Choroid plexus epithelial cell (primary cell): ENCODE measurements around the gene PAQR6.

ENCODE experiments used
- DNase-seq: peaks from one replicate; pipeline ENCODE4 v3.0.0-alpha.2; 2010; ENCODE audit warnings: low read depth
- H3K4me3 ChIP-seq: 2 replicates; pipeline ENCODE4 v1.5.1; 2011; ENCODE audit warnings: low read depth, mild to moderate bottlenecking, control low read depth, low read length, moderate library complexity
- CTCF ChIP-seq: conservative IDR thresholded peaks from 2 replicates; pipeline ENCODE4 v1.5.1; 2011; ENCODE audit warnings: low read depth, mild to moderate bottlenecking, control low read depth, inconsistent platforms, low read length, moderate library complexity

The PAQR6 gene

GRCh38 chr1:156213644-156213966 lies 34.3 kb downstream of the PAQR6 start:
- DNase-seq = no peak
- no peak for TF ChIP-seq CTCF
- peak overlapping the region; percentile 74 for H3K4me3 ChIP-seq

- DNase-seq = peak; percentile 97
- TF ChIP-seq CTCF = peak; percentile 1
- H3K4me3 ChIP-seq = peak within 1 kb of the TSS; percentile 74
These were observed 34.8 kb downstream of the PAQR6 start, which contains the start of gene PMF1 for GRCh38 chr1:156212833-156213643. Gene PMF1, plus strand, starts transcription at chr1:156213007. Its CDS starts 9 bp downstream, at chr1:156213016.

- TF ChIP-seq CTCF = no peak
- H3K4me3 ChIP-seq = no peak overlapping the region
These were observed 35.7 kb downstream of the PAQR6 start for GRCh38 chr1:156212130-156212529.

GRCh38 chr1:156211243-156211642 lies 36.6 kb downstream of the PAQR6 start:
- DNase-seq = no peak
- no peak overlapping the region for H3K4me3 ChIP-seq
- no peak for TF ChIP-seq CTCF

More at GRCh38 chr1:156212130-156212529, 35.7 kb downstream of the PAQR6 start:
- no peak for DNase-seq

GRCh38 chr1:156204686-156205085 lies 43.2 kb downstream of the PAQR6 start:
- DNase-seq = no peak
- no peak for TF ChIP-seq CTCF

GRCh38 chr1:156203331-156203730 lies 44.5 kb downstream of the PAQR6 start:
- H3K4me3 ChIP-seq = no peak overlapping the region
- DNase-seq = peak; percentile 73
- TF ChIP-seq CTCF = no peak

More at GRCh38 chr1:156204686-156205085, 43.2 kb downstream of the PAQR6 start:
- no peak overlapping the region for H3K4me3 ChIP-seq

GRCh38 chr1:156200044-156200443 lies 47.8 kb downstream of the PAQR6 start:
- TF ChIP-seq CTCF = no peak
- no peak for DNase-seq
- H3K4me3 ChIP-seq = no peak overlapping the region
